Activated CD4-positive, CD25-positive, alpha-beta regulatory T cell treated with anti-CD3 and anti-CD28 coated beads, Interleukin-2, amount 50 U/mL, for 72 hours (primary cell): ENCODE results near the gene VSIG10L.

Experiments
- DNase-seq: peaks from one replicate; pipeline ENCODE4 v3.0.0; 2021

The VSIG10L gene

GRCh38 chr19:51341976-51342580 lies at the start of gene VSIG10L:
TSS of gene VSIG10L (minus strand) at chr19:51342139. CDS start at chr19:51342124, 15 bp downstream.
- no peak for DNase-seq

- no peak for DNase-seq
Measured at GRCh38 chr19:51391073-51391611, 49.2 kb upstream of the VSIG10L start.

- DNase-seq: no peak
Measured at GRCh38 chr19:51389143-51389542, 47.2 kb upstream of the VSIG10L start.

- no peak for DNase-seq
Measured at GRCh38 chr19:51387924-51388389, 46.0 kb upstream of the VSIG10L start, which contains the start of gene LIM2. TSS of gene LIM2 (minus strand) at chr19:51387974. CDS start at chr19:51387443, 531 bp downstream.

- DNase-seq: no peak
Measured at GRCh38 chr19:51386882-51387520, 45.1 kb upstream of the VSIG10L start.

GRCh38 chr19:51382004-51382403 lies 40.1 kb upstream of the VSIG10L start:
- no peak for DNase-seq

- DNase-seq: no peak
Measured at GRCh38 chr19:51380379-51380778, 38.4 kb upstream of the VSIG10L start.

- no peak for DNase-seq
Measured at GRCh38 chr19:51377422-51377821, 35.5 kb upstream of the VSIG10L start.

GRCh38 chr19:51375504-51376221 lies 33.7 kb upstream of the VSIG10L start:
- no peak for DNase-seq

GRCh38 chr19:51372649-51373504 lies 30.9 kb upstream of the VSIG10L start, which contains the start of gene NKG7:
TSS of gene NKG7 (minus strand) at chr19:51372654. CDS start at chr19:51372535, 119 bp downstream.
- no peak for DNase-seq

GRCh38 chr19:51372021-51372648 lies 30.2 kb upstream of the VSIG10L start:
- no peak for DNase-seq

GRCh38 chr19:51371186-51371690 lies 29.3 kb upstream of the VSIG10L start:
- no peak for DNase-seq

- DNase-seq: no peak
Measured at GRCh38 chr19:51370230-51370629, 28.3 kb upstream of the VSIG10L start.

- no peak for DNase-seq
Measured at GRCh38 chr19:51368366-51369282, 26.7 kb upstream of the VSIG10L start, which contains the start of gene CLDND2. TSS of gene CLDND2 (minus strand) at chr19:51369003. CDS start at chr19:51368577, 426 bp downstream.

GRCh38 chr19:51367565-51368365 lies 25.8 kb upstream of the VSIG10L start:
- peak; percentile 98 for DNase-seq

GRCh38 chr19:51367255-51367564 lies 25.3 kb upstream of the VSIG10L start:
- DNase-seq: no peak

- peak; percentile 88 for DNase-seq
Measured at GRCh38 chr19:51366389-51367254, 24.7 kb upstream of the VSIG10L start.

- no peak for DNase-seq
Measured at GRCh38 chr19:51365965-51366388, 24.0 kb upstream of the VSIG10L start, which contains the start of gene ETFB. TSS of gene ETFB (minus strand) at chr19:51366388. CDS start at chr19:51366326, 62 bp downstream.
